Measurements from ENCODE around the gene OR14J1. TPM values are rescaled to one million over a fixed set of nuclear protein-coding genes. Genes with fewer than 3 reads are reported as not detected.

Gene OR14J1
- total and polyA plus RNA-seq, 2 donors (not counting 3 experiments of a cell fraction or from before 2014, with no cell fraction given) = not detected

- TF ChIP-seq MAX (IDR thresholded peaks at IDR 0.05; ENCODE audit: insufficient read depth, insufficient read length) (no peak), JUN (IDR thresholded peaks at IDR 0.05; ENCODE audit: borderline replicate concordance, insufficient read depth, insufficient read length, low read depth) (no peak), MYC (IDR thresholded peaks at IDR 0.05; ENCODE audit: low read depth, low read length) (no peak), POLR2AphosphoS5 (IDR thresholded peaks at IDR 0.05; ENCODE audit: insufficient read depth, low read depth, low read length) (no peak), EZH2 (IDR thresholded peaks at IDR 0.05; ENCODE audit: borderline replicate concordance, low read depth, low read length, severe bottlenecking) (no peak), POLR2A (IDR thresholded peaks at IDR 0.05; ENCODE audit: low read depth, low read length) (no peak), FOS (IDR thresholded peaks at IDR 0.05; ENCODE audit: borderline replicate concordance, insufficient read depth, low read length) (no peak), GATA2 (IDR thresholded peaks at IDR 0.05; ENCODE audit: insufficient read depth, insufficient read length, low read depth, low read length) (no peak), CTCF (IDR thresholded peaks at IDR 0.05; ENCODE audit: extremely low read depth in 1 of 2, insufficient read depth in 1 of 2, low read depth in 1 of 2, low read length in 2 of 2) (no peak)
- H3K9me3 ChIP-seq (replicated peaks; ENCODE audit: control insufficient read depth, insufficient read depth, low read length) = no peaks in the 10 kb centered on the region
- H2AFZ ChIP-seq (ENCODE audit: low read depth, low read length) = no peak overlapping the region
- H3K79me2 ChIP-seq (ENCODE audit: control insufficient read depth, insufficient read depth, low read length) = no peaks in the 10 kb centered on the region
- no peaks in the 10 kb centered on the region for H3K36me3 ChIP-seq (ENCODE audit: control insufficient read depth in 2 of 2, extremely low read depth in 1 of 2, insufficient read depth in 2 of 2, low read length in 2 of 2)
- H4K20me1 ChIP-seq (replicated peaks; ENCODE audit: control insufficient read depth, extremely low read depth, insufficient read depth, low read length) = no peaks in the 10 kb centered on the region
- dilution Hi-C loops (cut with MboI; ENCODE audit: extremely low pct_ligation_motif_present, low sequenced_read_pairs) = no loop called here
- no peaks in the 10 kb centered on the region for H3K9me1 ChIP-seq (replicated peaks; ENCODE audit: control insufficient read depth, extremely low read depth, insufficient read depth, low read length)
- H3K4me1 ChIP-seq (ENCODE audit: control insufficient read depth, extremely low read depth, insufficient read depth, low read length) = no peaks in the 10 kb centered on the region
- CTCF ChIA-PET = no interaction called here
- no peaks in the 10 kb centered on the region for H3K27me3 ChIP-seq (ENCODE audit: control insufficient read depth in 2 of 2, insufficient read depth in 2 of 2, low read length in 2 of 2)
- POLR2A ChIA-PET = no interaction called here
- no peak overlapping the region for H3K4me3 ChIP-seq (replicated peaks in 1 of 3; ENCODE audit: insufficient read depth in 1 of 3, low read depth in 1 of 3, low read length in 3 of 3)
- FAIRE-seq = no peak
- H3K9ac ChIP-seq (replicated peaks; ENCODE audit: extremely low read depth, insufficient read depth, low read length) = no peak overlapping the region
- no peak overlapping the region for H3K27ac ChIP-seq (ENCODE audit: insufficient read depth, low read depth, low read length)
- H3K4me2 ChIP-seq (ENCODE audit: insufficient read depth, low read length) = no peak overlapping the region
- DNase-seq (ENCODE audit: low read depth, low spot score) = no peak
- intact Hi-C loops (cut with micrococcal nuclease) = no loop called here
- no TSS peak for BruUV-seq (replicated peaks)
Measured at GRCh38 chr6:29336269-29336668, 34.8 kb downstream of the OR14J1 start.
